CD4-positive, alpha-beta T cell treated with Interleukin-6 for 4 hours (primary cell): ENCODE measurements around the gene TP53BP1.
A peak's percentile ranks its signal among the peaks of the same experiment; 100 is the strongest.

Experiments used
- DNase-seq: peaks from one replicate; pipeline ENCODE4 v3.0.0-alpha.2; 2020; ENCODE audit warnings: mixed read lengths

Gene TP53BP1

DNA sequence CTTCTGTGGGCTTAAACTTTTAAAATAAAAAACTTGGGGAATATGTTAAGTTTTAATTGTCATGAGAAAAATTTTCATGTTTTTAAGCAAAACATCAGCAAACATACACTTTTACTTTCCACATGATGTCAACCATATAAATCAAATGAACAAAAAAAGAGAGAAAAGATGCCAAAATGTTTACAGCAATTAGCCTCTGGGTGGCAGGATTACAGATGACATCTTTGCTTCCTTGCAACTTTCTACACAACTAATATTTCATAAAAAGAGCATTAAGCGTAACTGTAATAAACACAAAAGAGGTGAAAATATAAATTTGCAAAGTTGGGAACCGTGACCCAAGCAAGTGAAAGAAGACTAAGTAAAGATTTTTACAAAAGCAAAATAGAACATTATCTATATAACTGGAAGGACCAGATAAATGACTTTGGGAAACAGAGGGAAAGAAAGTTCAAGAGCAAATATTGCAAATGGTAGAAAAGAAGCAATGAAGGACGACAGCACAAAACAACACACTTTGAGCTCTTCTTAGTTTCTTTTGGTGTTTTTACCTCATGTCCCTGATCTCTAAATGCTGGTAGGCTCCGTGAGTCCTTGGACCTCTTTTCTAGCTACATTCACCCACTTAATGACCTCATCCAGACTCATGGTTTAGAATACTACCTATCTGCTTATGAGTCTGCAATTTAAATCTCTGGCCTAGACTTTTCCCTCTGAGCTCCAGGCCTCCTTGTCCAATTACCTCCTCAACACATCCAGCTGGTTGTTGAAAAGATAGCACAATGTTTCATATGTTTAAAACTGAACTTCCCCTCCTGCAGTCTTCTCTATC, 9.4 kb downstream of the TP53BP1 start:
- DNase-seq, result peak; percentile 19

DNA sequence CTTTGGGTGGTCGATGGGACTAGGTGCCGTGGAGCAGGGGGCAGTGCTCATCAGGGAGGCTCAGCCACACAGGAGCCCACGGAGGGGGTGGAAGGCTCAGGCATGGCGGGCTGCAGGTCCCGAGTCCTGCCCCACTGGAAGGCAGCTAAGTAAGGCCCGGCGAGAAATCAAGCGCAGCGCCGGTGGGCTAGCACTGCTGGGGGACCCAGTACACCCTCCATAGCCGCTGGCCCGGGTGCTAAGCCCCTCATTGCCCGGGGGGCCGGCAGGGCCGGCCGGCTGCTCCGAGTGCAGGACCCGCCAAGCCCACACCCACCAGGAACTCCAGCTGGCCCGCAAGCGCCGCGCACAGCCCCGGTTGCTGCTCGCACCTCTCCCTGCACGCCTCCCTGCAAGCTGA, 19.1 kb downstream of the TP53BP1 start:
- no peak for DNase-seq

DNA sequence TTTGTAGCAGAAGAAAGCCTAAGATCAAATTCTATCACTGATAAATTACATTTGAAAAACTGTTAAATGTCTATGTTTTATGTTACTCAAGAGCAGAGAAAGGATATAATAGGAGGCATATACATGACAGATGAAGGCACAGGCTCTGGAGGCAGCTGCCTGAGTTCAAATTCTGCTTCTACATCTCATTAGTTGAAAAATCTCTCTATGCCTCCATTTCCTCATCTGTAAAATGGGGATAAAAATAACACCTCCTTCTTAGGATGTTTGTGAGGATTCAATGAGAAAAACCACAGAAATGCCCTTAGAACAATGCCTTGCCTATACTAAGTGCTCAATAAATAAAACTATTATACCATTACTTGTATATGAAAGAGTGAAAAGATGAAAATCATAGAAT, 21.0 kb downstream of the TP53BP1 start:
- DNase-seq, result no peak

DNA sequence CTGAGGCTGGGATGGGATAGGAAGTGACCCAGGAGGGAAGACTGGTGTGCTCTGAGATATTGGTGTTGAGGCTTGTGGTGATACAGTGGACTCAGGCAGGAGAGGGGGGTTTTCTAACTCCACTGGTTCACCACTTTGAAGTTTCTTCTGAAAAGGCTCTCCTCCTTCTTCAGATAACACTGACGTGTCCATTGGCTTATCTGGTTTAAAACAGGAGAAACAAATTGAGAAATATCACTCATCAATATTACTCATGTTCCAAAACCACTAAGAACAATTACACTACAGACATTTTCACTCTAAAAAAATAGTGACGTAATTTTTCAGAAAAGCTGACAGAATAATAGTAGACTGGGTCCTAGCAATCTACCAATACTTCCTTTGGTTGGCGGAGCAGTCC, 23.1 kb downstream of the TP53BP1 start:
- no peak for DNase-seq

DNA sequence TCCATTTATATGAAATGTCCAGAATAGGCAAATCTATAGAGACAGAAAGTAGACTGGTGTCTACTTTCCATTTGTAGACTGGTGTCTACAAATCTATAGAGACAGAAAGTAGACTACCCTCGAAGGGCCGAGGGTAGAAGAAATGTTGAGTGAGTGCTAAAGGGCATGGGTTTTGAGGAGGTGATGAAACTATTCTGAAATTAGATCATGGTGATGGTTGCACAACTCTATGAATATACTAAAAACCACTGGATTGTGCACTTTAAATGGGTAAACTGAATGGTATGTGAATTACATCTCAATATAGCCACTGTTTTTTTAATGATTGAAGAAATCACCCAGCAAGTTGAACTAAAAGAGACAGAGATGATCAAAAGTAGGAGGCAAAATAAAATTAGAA, 27.9 kb downstream of the TP53BP1 start:
- no peak for DNase-seq

DNA sequence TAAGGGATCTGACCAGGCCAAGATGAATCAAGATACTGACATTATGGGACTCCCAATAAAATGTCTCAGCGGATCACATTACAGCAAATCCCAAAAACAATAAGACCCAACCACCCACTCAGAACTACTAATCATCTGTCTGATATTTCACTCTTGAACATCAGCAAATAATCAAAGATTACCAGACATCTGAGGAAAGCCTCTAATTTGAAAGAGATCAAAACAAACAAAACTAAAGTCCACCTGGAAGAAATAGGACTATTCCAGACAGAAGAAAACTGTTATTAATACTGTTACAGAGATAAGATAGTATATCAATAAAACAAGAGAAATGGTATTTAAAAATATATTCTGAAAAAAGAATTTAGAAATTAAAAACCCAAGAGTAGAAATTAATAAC, 29.0 kb downstream of the TP53BP1 start:
- DNase-seq, result no peak

DNA sequence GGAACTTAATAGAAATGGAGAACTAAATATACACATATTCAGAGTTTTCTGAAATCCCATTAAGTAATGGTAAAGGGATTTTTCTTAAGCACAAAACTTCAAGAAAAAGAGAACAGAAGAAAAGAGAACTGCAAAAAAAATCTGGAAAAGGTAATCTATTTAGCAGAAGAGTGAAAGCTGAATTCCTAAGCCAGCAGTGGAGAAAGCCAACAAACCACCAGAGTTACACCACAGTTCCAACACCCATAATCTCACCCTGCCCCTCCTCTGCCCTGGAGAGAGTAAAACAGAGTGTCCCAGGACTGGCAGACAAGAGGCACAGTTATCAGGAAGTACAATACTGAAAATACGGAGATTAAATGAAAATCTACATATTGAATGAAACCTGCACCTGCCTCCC, 29.4 kb downstream of the TP53BP1 start:
- DNase-seq, result no peak

DNA sequence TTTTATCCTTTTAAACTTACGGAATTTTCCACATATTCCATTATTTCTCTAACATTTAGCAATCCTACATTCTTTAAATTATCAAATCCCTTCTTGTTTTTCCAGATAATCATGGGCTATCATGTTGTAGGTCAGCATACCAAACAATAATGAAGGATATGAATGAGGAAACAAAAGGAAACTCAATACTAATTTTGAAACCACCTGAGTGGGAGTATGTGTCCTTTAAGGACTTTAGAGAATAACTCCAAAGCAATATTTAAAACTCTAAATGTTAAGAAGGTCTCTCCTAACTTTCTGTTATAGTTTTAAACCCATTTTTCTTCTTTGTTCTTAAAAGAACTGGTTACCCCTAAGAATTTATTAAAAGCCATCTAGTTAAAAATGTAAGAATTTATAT, 43.0 kb downstream of the TP53BP1 start:
- DNase-seq, result no peak

DNA sequence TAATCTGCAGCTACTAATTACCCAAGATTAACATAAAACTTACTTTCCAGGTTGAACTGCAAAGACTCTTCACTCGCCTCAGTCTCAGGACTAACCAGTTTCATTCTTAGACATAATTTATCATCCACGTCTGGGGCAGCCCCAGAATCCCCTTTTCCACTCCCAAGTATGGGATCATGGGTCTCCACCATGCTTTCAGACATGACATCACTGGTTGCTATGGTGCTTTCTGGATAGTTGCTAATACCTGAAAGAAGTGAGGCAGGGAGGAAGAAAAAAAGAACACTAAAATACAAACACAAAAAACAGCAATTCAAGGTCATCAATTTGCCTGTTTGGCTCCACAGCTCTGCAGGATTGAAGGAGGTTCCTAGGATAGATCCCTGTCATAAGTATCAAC, 46.6 kb downstream of the TP53BP1 start:
- no peak for DNase-seq

DNA sequence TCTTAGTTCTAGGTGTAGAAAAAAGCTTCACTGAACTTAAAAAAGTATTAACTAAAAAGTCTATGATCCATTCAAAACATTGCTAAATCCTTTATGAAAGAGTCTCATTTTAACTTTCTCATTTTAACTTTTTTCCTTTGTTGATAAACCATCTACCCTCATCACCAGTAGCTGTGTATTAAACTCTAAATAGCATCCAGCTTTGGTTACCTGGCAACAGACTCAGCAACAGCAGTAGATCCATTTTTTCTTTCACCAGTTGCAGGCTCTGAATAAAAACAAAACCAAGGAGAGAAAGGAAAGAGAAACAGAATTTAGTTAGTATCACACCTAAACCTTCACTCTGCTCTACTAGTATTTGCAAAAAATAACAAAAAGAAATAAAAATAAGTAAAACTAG, 51.6 kb downstream of the TP53BP1 start:
- DNase-seq, result no peak

DNA sequence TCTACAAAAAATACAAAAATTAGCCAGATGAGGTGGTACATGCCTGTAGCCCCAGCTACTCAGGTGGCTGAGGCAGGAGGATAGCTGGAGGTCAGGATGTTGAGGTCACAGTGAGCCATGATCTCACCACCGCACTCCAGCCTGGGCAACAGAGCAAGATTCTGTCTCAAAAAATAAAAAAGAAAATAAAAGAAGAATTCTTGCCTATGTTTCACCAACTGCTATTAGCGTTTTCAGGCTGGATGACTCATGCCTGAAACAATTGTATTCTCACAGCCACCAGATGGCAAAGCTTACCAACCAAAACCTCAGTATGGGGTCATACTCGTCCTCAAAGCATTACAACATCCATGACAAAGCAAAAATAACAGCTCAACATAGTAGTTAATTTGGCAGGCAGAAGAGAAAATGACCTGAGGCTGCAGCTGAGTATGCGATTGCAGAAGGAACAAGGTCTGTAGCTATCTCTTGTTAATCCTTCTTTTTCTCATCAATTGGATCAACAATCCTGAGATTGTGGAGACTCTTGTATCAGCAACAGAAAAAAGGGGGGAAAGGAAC, 52.2 kb downstream of the TP53BP1 start:
- peak; percentile 5 for DNase-seq

DNA sequence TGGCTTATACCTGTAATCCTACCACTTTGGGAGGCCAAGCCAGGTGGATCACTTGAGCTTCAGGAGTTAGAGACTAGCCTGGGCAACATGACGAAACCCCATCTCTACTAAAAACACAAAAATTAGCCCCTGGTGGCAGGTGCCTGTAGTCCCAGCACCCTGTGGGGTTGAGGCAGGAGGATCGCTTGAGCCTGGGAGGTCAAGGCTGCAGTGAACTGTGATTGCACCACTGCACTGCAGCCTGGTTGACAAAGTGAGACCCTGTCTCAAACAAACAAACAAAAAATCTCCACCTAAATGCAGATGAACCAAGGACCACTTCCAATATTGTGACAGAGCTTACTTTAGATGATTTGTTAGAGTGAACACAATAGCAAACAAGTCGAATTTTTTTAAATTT, 53.7 kb downstream of the TP53BP1 start:
- no peak for DNase-seq

DNA sequence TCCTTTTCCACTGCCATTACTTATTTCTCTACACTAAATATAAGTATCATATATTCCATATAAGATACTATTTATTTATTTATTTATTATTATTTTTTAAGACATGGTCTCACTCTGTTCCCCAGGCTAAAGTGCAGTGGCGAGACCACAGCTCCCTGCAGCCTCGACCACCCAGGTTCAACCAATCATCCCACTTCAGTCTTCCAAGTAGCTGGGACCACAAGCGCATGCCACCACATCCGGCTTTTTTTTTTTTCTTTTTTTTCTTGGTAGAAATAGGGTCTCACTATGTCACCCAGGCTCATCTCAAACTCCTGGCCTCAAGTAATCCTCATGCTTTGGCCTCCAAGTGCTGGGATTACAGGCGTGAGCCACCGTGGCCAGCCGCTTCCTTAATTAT, 56.6 kb downstream of the TP53BP1 start:
- DNase-seq, result no peak

DNA sequence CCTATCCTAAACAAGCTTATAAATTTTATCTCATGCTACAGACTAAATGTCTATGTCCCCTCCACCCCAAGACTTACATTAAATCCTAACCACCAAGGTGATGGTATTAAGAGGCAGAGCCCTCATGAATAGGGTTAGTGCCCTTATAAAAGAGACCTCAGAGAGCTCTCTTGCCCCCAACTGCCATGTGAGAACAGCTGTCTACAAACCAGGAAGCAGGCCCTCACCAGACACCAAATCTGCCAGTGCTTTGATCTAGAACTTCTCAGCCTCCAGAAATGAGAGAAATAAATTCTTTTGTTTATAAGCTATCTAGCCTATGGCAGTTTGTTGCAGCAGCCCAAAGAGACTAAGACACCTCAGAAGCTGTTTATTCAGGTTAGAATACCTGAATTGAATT, 58.5 kb downstream of the TP53BP1 start:
- no peak for DNase-seq

DNA sequence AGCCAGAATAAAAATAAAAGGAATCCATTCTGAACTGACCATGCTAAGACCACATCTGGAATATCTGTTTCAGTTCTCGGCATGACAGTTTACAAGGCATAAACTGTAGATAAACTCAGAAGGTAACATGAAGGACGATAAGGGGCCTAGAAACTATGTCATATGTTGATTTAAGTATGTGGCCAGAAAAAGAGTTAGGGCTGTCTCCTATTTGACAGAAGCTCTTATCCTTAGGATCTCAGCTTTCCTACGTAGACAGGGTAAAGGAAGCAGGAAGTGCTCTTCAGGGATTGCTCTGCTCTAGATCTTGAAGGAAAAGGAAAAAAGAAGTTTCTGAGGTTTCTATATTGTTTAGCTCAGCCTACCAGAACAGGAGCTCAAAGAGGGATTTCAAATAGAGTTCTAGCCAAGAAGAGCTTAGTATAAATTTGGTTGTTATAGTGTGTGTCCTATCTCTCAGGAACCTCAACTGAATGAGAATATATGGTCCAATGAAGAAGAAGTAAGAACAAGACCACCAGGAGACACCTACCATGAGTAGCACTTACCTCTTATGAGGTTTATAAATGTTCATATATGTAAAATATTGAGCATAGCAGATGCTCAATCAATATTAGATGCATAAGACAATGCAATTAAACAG, 59.2 kb downstream of the TP53BP1 start:
- no peak for DNase-seq

DNA sequence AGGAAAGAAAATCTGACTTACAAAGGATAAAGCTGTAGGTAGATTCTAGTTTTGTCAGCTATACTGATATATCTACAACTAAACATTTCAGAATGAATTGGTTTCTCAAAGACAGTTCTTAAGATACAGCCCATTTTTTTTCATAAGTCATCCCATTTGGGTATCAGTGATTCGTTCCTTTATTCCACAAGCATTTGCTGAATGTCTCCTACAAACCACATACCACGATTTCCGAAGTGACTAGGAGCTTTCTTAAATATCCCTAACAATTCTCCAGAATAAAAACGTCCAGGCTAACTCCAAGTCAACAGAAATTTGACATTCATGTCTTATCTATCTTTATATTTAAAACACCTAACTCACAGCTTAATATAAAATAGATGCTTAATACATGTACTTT, 59.8 kb downstream of the TP53BP1 start:
- no peak for DNase-seq

DNA sequence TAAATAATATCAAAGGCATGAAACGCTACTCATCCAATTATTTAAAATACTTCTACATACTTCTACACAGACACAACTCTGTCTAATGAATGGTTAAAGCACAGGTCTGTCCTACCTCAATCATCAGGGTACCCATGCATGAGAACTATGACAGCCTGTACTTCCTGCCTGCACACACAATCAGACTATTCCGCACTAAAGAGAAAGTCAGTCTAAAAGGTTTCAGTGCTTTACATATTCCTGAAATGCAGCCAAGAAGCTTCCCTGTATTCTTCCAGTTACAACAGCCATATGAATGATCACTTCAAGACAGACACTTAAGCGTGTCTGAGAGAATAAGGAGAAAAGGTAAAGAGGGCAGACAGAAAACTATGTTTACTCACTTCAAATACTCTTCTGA, 63.3 kb downstream of the TP53BP1 start:
- no peak for DNase-seq

DNA sequence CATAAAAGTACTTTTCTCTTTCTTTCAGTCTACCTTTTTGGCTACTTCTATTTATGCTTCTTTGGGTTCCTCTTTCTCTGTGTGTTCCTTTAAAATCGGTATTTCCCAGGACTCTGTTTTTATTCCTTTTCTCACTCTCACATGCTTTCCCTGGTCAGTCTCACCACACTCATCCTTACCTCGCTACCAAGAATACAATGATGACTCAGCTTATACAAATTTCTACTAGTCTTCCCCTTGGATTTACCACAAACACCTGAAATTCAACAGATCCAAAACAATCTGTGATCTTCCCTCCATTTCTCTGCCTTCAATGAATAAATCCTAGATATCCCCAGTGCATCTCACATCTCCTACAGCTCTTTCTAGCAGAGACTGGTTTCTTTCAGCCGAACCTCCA, 69.2 kb downstream of the TP53BP1 start:
- no peak for DNase-seq

DNA sequence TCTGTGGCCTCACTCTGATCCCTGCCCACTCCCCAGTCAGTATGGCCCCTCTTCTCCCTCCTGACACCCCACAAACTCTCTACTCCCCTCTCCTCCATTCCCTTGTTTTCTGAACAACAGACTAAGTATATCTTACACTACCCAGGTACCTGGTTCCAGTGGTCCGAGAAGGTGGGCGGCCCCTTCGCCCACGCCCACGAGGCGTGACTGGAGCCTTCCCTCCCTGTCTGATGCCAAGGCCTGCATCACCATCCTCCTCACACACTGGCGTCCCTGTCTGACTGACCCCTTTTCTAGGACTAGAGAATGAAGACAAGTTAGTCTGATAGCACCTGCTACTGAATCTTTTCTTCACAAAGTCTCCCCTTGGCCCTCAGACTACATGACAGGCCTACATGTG, 72.1 kb downstream of the TP53BP1 start:
- no peak for DNase-seq

DNA sequence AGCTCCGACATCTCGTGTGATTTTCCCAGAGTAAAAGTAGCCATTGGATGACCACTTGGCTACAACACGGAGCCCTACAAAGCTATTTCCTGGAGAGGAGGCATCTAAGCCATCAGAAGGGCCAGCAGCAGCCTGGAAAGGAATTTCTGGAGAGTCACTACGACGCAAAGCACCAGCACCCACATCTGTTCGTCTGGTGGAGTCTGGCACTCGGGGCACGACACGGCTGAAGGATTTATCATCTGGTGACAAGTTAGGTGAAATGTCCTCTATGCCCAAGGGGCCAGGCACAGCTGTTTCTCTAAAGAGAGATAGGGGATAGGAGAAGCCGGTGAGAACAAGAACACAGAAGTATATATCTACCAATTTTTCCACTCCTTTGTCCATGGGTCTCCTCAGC, 72.5 kb downstream of the TP53BP1 start:
- no peak for DNase-seq

DNA sequence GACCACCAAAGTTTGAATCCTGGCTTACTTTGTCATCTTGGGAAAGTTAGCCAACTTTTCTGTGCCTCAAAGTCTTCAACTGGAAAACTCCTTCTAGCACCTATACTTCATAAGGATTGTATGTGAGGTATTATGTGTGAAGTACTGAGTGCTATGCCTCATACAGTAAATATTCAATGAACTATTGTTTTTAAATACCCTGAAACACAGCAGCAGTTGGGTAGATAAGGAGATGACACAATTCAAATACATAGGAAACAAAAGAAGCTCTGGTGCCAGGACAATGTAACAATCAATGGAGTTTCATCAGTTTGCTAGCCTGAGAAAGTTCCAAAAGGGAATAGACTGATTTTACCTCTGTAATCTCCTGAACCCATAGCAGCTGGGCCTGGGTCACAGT, 78.8 kb downstream of the TP53BP1 start:
- no peak for DNase-seq

DNA sequence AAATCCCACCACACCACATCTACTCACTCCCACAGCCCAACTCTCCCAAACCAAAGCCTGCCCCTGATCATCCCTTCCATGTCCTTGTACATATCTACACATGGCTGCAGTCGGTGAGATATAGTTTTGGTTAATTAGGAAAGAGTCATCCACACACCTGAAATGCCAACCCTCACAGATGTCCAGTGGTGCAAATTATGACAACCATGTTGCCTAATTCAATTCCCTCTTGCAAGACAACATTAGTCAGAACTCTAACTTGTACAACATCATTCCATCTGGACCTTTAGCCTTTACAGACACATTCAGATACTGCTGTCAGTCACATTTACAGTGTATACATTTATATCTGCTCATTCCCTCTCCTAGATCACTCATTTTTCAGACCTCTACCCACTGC, 80.9 kb downstream of the TP53BP1 start:
- no peak for DNase-seq

DNA sequence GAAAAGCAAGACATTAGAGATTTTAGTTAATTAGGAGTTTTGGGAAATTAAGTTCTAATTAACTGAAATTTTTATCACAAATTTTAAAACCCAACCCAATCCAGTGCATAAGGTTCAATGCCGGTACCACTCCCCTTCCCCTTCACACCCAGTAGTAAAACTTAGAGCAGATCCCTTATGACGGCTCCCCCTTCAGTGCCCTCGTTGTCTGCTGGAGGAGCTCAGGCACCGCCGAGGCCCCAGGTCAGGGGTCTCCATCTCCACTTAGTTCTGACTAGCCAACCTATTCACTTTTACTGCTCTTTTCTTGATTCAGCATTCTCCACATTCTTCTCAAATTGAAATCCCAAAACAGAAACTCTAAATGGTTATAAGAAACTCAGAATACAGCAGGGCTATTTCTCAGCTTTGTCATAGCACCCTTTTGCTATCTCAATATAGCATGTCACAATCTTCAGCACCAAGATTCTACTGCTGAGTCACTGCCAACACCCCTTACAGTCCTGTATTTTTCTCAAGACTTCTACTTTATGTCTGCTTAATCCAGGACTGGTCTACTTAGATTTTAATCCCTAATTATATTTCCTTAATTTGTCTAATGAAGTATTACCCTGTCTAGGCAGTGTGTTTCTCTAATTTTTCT, 82.3 kb downstream of the TP53BP1 start:
- no peak for DNase-seq

DNA sequence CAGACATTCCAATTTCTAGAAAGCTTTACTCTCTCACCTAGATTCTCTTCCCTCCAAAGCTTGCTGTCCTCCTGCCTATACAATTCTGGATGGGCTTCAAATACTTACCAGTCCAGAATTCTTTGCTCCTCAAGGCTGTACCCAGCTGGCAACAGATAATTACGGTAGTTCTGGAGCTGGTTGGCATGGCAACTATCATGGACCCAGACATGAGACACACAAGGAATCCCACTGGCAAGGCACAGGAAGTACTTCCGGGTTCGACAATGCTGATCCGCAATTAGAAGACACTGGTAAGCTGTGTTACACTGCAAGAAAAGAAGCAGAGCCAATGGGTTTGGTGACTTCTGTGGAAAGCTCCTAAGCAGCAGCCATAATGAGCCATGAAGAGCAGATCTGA, 84.2 kb downstream of the TP53BP1 start:
- DNase-seq, result no peak
